ENCODE data around the gene SCAP.
A peak's percentile ranks its signal among the peaks of the same experiment; 100 is the strongest.

The SCAP gene

GRCh38 chr3:47399016-47399415 lies 76.7 kb downstream of the SCAP start:
- Histone ChIP-seq H3K36me3 (replicated peaks) (peaks cover 16% of the 10 kb centered on the region), H3K27ac (no peak overlapping the region), H3K4me3 (ENCODE audit: low read depth, low read length) (no peak overlapping the region), H3K27me3 (replicated peaks) (no peaks in the 10 kb centered on the region)
- in situ Hi-C loops (cut with HindIII; ENCODE audit: low pct_ligation_motif_present, low sequenced_read_pairs), result no loop called here
- DNase-seq, result no peak
- TF ChIP-seq, protein P1, sequence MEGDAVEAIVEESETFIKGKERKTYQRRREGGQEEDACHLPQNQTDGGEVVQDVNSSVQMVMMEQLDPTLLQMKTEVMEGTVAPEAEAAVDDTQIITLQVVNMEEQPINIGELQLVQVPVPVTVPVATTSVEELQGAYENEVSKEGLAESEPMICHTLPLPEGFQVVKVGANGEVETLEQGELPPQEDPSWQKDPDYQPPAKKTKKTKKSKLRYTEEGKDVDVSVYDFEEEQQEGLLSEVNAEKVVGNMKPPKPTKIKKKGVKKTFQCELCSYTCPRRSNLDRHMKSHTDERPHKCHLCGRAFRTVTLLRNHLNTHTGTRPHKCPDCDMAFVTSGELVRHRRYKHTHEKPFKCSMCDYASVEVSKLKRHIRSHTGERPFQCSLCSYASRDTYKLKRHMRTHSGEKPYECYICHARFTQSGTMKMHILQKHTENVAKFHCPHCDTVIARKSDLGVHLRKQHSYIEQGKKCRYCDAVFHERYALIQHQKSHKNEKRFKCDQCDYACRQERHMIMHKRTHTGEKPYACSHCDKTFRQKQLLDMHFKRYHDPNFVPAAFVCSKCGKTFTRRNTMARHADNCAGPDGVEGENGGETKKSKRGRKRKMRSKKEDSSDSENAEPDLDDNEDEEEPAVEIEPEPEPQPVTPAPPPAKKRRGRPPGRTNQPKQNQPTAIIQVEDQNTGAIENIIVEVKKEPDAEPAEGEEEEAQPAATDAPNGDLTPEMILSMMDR (IDR thresholded peaks at IDR 0.05; ENCODE audit: low read depth, low read length, missing control alignments), result no peak

GRCh38 chr3:47398228-47398627 lies 77.5 kb downstream of the SCAP start:
- H3K27ac ChIP-seq, result no peak overlapping the region
- TF ChIP-seq, protein P1 (IDR thresholded peaks at IDR 0.05; ENCODE audit: low read depth, low read length, missing control alignments), result no peak
- H3K4me3 ChIP-seq (ENCODE audit: low read depth, low read length), result no peak overlapping the region
- in situ Hi-C loops (cut with HindIII; ENCODE audit: low pct_ligation_motif_present, low sequenced_read_pairs), result no loop called here
- no peaks in the 10 kb centered on the region for H3K27me3 ChIP-seq (replicated peaks)
- H3K36me3 ChIP-seq (replicated peaks), result peaks cover 16% of the 10 kb centered on the region
- DNase-seq, result no peak

GRCh38 chr3:47394881-47395280 lies 80.9 kb downstream of the SCAP start:
- Histone ChIP-seq H3K4me3 (ENCODE audit: low read depth, low read length) (no peak overlapping the region), H3K36me3 (replicated peaks) (peaks cover 19% of the 10 kb centered on the region), H3K27me3 (replicated peaks) (no peaks in the 10 kb centered on the region), H3K27ac (peak overlapping the region; percentile 67)
- TF ChIP-seq, protein P1 (IDR thresholded peaks at IDR 0.05; ENCODE audit: low read depth, low read length, missing control alignments), result no peak
- DNase-seq, result no peak
- in situ Hi-C loops (cut with HindIII; ENCODE audit: low pct_ligation_motif_present, low sequenced_read_pairs), result no loop called here

DNA sequence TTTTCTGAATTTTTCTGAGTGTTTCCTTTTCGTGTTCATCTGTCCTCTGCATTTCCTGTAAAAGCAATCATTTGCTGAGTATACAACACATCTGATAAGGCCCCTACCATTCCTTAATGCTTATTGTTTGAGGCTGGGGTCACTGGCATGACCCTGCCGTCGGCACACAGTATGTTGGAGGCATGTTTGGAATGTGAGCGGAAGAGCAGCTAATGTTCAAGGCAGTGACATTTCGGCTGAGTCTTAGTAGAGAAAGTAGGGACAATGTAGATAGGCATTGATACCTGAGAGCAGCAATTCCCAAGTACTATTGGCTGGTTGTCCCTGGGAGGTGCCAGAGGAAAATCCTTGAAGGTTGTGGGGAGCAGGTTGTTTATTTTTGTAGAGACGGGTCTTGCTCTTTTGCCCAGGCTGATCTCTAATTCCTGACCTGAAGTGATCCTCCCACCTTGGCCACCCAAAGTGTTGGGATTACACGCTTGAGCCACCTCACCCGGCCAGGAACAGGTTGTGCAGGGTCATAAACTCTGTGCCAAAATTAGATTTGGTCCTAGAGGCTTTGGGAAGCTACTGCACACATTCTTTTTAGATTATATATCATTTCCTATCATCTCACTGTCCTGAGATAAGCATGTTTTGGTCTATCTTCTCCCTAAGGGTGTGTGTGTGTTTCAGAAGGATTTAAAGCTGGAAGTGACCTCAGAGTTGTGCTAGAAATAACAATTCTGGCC lies 81.4 kb downstream of the SCAP start:
- H3K4me3 ChIP-seq (ENCODE audit: low read depth, low read length), result no peak overlapping the region
- DNase-seq, result peak; percentile 54
- peaks cover 17% of the 10 kb centered on the region for H3K36me3 ChIP-seq (replicated peaks)
- TF ChIP-seq, protein P1 (IDR thresholded peaks at IDR 0.05; ENCODE audit: low read depth, low read length, missing control alignments), result no peak
- no peaks in the 10 kb centered on the region for H3K27me3 ChIP-seq (replicated peaks)
- H3K27ac ChIP-seq, result peak overlapping the region; percentile 67
- in situ Hi-C loops (cut with HindIII; ENCODE audit: low pct_ligation_motif_present, low sequenced_read_pairs), result no loop called here

- no peaks in the 10 kb centered on the region for H3K27me3 ChIP-seq (replicated peaks)
- in situ Hi-C loops (cut with HindIII; ENCODE audit: low pct_ligation_motif_present, low sequenced_read_pairs), result no loop called here
- no peak overlapping the region for H3K27ac ChIP-seq
- no peak overlapping the region for H3K4me3 ChIP-seq (ENCODE audit: low read depth, low read length)
- TF ChIP-seq, protein P1 (IDR thresholded peaks at IDR 0.05; ENCODE audit: low read depth, low read length, missing control alignments), result no peak
- peaks cover 12% of the 10 kb centered on the region for H3K36me3 ChIP-seq (replicated peaks)
- DNase-seq, result no peak
These were observed 82.8 kb downstream of the SCAP start for GRCh38 chr3:47392933-47393332.

DNA sequence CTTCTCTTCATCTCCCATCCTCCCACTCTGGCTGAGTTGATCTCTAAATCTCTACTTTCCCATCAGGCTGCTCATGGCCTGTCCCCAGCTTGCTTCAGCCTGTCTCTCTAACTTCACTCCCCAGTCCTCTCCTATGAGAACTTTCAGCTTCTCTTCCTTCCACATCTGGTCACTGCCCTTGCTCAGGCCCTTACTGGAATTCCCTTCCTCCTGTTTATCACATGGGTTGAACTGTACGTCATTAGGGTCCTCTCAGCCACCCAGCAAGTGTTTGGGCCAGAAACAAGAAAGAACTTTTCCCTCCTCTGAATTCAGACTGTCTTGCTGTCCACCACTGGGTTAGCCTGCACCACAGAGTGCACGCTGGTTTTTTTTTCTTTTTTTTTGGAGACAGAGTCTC lies 89.9 kb downstream of the SCAP start:
- no peak overlapping the region for H3K4me3 ChIP-seq (ENCODE audit: low read depth, low read length)
- no peak for DNase-seq
- peaks cover 5% of the 10 kb centered on the region for H3K36me3 ChIP-seq (replicated peaks)
- in situ Hi-C loops (cut with HindIII; ENCODE audit: low pct_ligation_motif_present, low sequenced_read_pairs), result no loop called here
- no peak overlapping the region for H3K27ac ChIP-seq
- no peaks in the 10 kb centered on the region for H3K27me3 ChIP-seq (replicated peaks)
- TF ChIP-seq, protein P1 (IDR thresholded peaks at IDR 0.05; ENCODE audit: low read depth, low read length, missing control alignments), result no peak

All from brain microvascular endothelial cell (primary cell).